ENCODE data around the gene SLC49A4. TPM values are rescaled to one million over a fixed set of nuclear protein-coding genes. Genes with fewer than 3 reads are reported as not detected.

SLC49A4 gene
- total RNA-seq, 1 donor from 2014 or later, result 14.5 TPM

DNA sequence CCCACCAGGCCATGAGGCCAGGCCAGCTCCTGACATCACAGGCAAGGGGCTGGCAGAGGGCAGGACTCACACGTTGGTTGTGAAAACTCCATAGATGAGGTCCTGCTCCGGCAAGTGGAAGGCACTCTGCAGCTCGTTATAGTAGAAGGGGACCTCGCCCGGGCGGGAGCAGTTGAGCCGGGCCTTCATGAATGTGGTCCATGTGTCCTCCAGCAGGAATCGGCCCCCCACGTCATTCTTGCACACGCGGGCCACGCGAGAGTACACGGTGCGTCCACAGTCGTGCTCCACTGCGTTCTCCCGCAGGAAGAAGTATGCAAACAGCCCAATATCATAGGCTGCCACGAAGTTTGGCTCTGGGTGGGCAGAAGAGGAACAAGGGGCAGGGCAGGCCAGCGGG is 131.5 kb downstream of the SLC49A4 start:
- TF ChIP-seq, protein P1, sequence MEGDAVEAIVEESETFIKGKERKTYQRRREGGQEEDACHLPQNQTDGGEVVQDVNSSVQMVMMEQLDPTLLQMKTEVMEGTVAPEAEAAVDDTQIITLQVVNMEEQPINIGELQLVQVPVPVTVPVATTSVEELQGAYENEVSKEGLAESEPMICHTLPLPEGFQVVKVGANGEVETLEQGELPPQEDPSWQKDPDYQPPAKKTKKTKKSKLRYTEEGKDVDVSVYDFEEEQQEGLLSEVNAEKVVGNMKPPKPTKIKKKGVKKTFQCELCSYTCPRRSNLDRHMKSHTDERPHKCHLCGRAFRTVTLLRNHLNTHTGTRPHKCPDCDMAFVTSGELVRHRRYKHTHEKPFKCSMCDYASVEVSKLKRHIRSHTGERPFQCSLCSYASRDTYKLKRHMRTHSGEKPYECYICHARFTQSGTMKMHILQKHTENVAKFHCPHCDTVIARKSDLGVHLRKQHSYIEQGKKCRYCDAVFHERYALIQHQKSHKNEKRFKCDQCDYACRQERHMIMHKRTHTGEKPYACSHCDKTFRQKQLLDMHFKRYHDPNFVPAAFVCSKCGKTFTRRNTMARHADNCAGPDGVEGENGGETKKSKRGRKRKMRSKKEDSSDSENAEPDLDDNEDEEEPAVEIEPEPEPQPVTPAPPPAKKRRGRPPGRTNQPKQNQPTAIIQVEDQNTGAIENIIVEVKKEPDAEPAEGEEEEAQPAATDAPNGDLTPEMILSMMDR (IDR thresholded peaks at IDR 0.05; ENCODE audit: borderline replicate concordance), result no peak
- intact Hi-C loops (cut with micrococcal nuclease), result no loop called here
- Histone ChIP-seq H3K36me3 (no peaks in the 10 kb centered on the region), H3K4me1 (peaks cover 8% of the 10 kb centered on the region), H3K9me3 (replicated peaks) (no peaks in the 10 kb centered on the region), H3K4me3 (no peak overlapping the region), H3K27ac (replicated peaks) (no peak overlapping the region), H3K27me3 (ENCODE audit: low read depth) (peaks cover 23% of the 10 kb centered on the region)
- no peak for DNase-seq

DNA sequence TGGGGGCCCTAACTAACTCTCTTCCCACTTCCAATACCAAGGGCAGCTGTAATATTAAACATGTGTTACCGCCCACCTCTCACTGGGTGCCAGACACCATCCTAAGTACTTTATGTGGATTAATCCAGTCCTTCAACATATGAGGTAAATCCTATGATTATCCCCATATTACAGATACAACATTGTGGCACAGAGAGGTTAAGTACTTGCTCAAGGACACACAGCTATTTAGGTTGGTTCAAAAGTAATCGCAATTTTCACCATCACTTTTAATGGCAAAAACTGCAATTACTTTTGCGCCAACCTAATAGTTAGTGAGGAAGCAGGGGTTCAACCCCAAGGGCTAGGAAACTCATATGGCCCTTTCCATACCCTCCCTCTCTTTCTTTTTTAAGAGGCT is 131.9 kb downstream of the SLC49A4 start:
- peaks cover 18% of the 10 kb centered on the region for H3K27me3 ChIP-seq (ENCODE audit: low read depth)
- intact Hi-C loops (cut with micrococcal nuclease), result no loop called here
- DNase-seq, result no peak
- H3K4me3 ChIP-seq, result no peak overlapping the region
- H3K4me1 ChIP-seq, result peaks cover 8% of the 10 kb centered on the region
- no peaks in the 10 kb centered on the region for H3K36me3 ChIP-seq
- no peaks in the 10 kb centered on the region for H3K9me3 ChIP-seq (replicated peaks)
- H3K27ac ChIP-seq (replicated peaks), result no peak overlapping the region
- TF ChIP-seq, protein P1 (IDR thresholded peaks at IDR 0.05; ENCODE audit: borderline replicate concordance), result no peak

DNA sequence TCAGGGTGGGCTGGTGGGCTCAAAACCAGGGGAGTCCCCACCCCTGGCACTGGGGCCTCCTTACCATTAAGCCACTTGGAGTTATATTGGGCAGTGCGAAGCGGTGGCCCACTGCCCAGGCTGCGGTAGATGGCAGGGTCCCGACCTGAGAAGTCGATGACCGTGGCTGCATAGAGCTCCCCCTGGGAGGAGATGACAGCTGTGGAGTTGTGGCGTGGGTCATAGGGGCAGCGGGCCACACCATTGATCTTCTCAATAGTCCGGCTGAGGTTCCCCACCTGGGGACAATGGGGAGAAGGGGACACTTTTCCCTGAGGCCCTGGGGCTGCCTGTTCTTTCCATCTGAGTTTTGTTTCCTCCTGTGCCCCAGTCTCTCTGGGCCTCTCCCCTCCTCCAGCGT is 132.9 kb downstream of the SLC49A4 start:
- intact Hi-C loops (cut with micrococcal nuclease), result no loop called here
- H3K27ac ChIP-seq (replicated peaks), result no peak overlapping the region
- DNase-seq, result no peak
- peaks cover 9% of the 10 kb centered on the region for H3K27me3 ChIP-seq (ENCODE audit: low read depth)
- no peaks in the 10 kb centered on the region for H3K9me3 ChIP-seq (replicated peaks)
- TF ChIP-seq, protein P1 (IDR thresholded peaks at IDR 0.05; ENCODE audit: borderline replicate concordance), result no peak
- H3K4me1 ChIP-seq, result peaks cover 13% of the 10 kb centered on the region
- no peaks in the 10 kb centered on the region for H3K36me3 ChIP-seq
- H3K4me3 ChIP-seq, result no peak overlapping the region

DNA sequence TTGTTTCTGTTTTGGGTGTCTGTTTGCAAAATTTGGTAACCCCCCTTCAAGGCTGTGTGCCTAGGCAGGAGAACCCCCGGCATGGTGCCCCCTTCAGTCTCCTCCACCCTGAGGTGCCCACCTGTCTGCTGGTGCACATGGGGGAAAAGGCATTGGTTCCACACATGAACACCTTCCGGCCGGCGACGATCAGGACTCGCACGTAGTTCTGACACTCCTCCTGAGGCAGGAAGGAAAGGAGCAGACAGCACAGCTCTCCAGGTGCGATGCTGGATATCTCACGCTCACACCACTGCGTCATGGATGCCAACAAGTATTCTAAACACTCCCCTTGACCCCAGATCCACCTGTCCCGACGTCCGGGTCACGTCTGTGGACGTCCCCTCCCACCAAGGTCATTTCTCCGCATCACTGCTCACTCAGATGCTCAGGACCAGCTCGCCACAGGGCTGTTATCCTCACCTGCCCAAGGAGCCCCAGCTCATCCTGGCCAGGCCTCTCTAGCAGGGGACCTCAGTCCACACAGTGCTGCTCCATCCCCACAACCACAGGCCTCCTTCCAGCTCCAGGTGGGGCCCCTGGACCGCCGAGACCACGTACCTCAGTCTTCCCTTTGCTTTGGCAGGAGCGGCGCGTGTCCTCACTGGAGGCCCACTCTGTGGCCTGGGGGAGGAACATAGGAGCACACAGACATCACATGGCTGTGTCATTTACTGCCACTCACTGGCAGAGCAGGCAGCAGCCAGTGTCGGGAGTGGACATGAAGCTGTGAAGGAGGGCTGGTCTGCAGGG is 133.7 kb downstream of the SLC49A4 start:
- Histone ChIP-seq H3K9me3 (replicated peaks) (no peaks in the 10 kb centered on the region), H3K27me3 (ENCODE audit: low read depth) (peaks cover 1% of the 10 kb centered on the region), H3K27ac (replicated peaks) (no peak overlapping the region), H3K36me3 (no peaks in the 10 kb centered on the region), H3K4me3 (no peak overlapping the region), H3K4me1 (peaks cover 13% of the 10 kb centered on the region)
- TF ChIP-seq, protein P1 (IDR thresholded peaks at IDR 0.05; ENCODE audit: borderline replicate concordance), result no peak
- DNase-seq, result no peak
- intact Hi-C loops (cut with micrococcal nuclease), result no loop called here

DNA sequence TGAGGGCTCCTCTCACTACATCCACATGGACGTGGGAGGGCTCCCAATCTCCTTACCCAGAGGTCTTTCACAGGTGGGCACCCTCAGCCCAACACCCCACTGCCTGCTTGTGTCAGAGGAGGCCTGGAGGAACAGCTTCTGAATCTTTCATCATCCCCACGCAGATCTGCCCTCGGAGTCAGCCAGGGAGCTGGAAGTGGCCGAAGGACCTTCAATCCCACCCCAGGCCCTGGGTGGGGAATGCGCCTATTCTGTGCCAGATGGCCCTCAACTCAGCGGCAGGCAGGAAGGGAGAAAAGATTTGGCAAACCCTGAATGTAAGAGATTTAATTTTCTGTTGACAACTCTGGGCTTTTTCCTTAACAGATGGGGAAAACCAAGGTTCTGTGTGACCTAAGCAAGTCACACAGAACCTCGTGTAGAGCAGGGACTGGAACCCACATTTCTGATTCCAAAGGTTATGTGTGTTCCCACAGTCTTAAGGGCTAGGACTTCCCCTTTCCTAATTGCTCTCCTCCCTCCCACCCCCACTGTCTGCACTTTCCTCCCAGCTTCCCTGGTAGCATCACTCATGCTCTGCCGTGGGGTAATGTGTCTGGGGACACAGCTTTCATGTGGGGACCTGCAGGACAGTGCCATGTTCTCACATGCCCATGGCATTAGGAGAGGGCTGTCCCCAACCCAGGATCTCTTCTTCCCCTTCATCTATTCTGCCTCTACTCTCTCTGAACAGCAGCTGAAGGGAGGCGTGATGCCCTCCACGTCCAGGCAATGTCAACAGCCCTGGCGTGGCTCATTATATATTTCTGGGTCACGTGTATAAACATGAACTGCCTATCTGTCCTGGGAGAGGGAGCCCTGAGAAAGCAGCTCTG is 134.6 kb downstream of the SLC49A4 start:
- TF ChIP-seq, protein P1 (IDR thresholded peaks at IDR 0.05; ENCODE audit: borderline replicate concordance), result no peak
- Histone ChIP-seq H3K4me1 (peaks cover 13% of the 10 kb centered on the region), H3K9me3 (replicated peaks) (no peaks in the 10 kb centered on the region), H3K27ac (replicated peaks) (no peak overlapping the region), H3K4me3 (no peak overlapping the region), H3K36me3 (no peaks in the 10 kb centered on the region), H3K27me3 (ENCODE audit: low read depth) (no peaks in the 10 kb centered on the region)
- intact Hi-C loops (cut with micrococcal nuclease), result no loop called here
- DNase-seq, result no peak

Data from left ventricle myocardium inferior (tissue), 1 donor.